ENCODE measurements around the gene ACO2.
"Not testable (repeated sequence)": the region's sequence is repeated elsewhere in the genome, so short reads cannot be mapped to it uniquely, and the experiment has no call there.

Gene ACO2

GRCh38 chr22:41551877-41552582 is 83.1 kb downstream of the ACO2 start:
- H3K4me1 ChIP-seq (ENCODE audit: insufficient read depth, low read length) = no peaks in the 10 kb centered on the region
- H3K27ac ChIP-seq (ENCODE audit: low read depth, low read length) = no peak overlapping the region
- no peaks in the 10 kb centered on the region for H3K27me3 ChIP-seq (ENCODE audit: insufficient read depth, low read length)
- no peaks in the 10 kb centered on the region for H3K36me3 ChIP-seq (ENCODE audit: insufficient read depth, low read length)
- no peak overlapping the region for H3K4me3 ChIP-seq (ENCODE audit: low read length)
- no peaks in the 10 kb centered on the region for H3K9me3 ChIP-seq (ENCODE audit: insufficient read depth, low read depth, low read length)
- no peak overlapping the region for H3K9ac ChIP-seq (ENCODE audit: low read depth, low read length)
- 79% methylated on average over 10 of the region's 11 CpGs for WGBS

GRCh38 chr22:41555325-41555982 is 86.5 kb downstream of the ACO2 start:
- H3K4me3 ChIP-seq (ENCODE audit: low read length) = no peak overlapping the region
- H3K36me3 ChIP-seq (ENCODE audit: insufficient read depth, low read length) = no peaks in the 10 kb centered on the region
- H3K4me1 ChIP-seq (ENCODE audit: insufficient read depth, low read length) = peaks cover 14% of the 10 kb centered on the region
- WGBS = 86% methylated on average over 7 of the region's 7 CpGs
- H3K9me3 ChIP-seq (ENCODE audit: insufficient read depth, low read depth, low read length) = no peaks in the 10 kb centered on the region
- H3K27me3 ChIP-seq (ENCODE audit: insufficient read depth, low read length) = no peaks in the 10 kb centered on the region
- H3K9ac ChIP-seq (ENCODE audit: low read depth, low read length) = no peak overlapping the region
- no peak overlapping the region for H3K27ac ChIP-seq (ENCODE audit: low read depth, low read length)

- Histone ChIP-seq H3K9ac (ENCODE audit: low read depth, low read length) (no peak overlapping the region), H3K9me3 (ENCODE audit: insufficient read depth, low read depth, low read length) (no peaks in the 10 kb centered on the region), H3K4me1 (ENCODE audit: insufficient read depth, low read length) (peaks cover 23% of the 10 kb centered on the region), H3K4me3 (ENCODE audit: low read length) (no peak overlapping the region), H3K36me3 (ENCODE audit: insufficient read depth, low read length) (no peaks in the 10 kb centered on the region), H3K27ac (ENCODE audit: low read depth, low read length) (no peak overlapping the region), H3K27me3 (ENCODE audit: insufficient read depth, low read length) (no peaks in the 10 kb centered on the region)
- WGBS = 94% methylated on average over 10 of the region's 10 CpGs
Observed at GRCh38 chr22:41556561-41556960, 87.6 kb downstream of the ACO2 start.

GRCh38 chr22:41557401-41558240 is 88.7 kb downstream of the ACO2 start:
- no peak overlapping the region for H3K9ac ChIP-seq (ENCODE audit: low read depth, low read length)
- WGBS = 74% methylated on average over 19 of the region's 19 CpGs
- no peak overlapping the region for H3K27ac ChIP-seq (ENCODE audit: low read depth, low read length)
- H3K4me1 ChIP-seq (ENCODE audit: insufficient read depth, low read length) = peaks cover 32% of the 10 kb centered on the region
- no peak overlapping the region for H3K4me3 ChIP-seq (ENCODE audit: low read length)
- no peaks in the 10 kb centered on the region for H3K36me3 ChIP-seq (ENCODE audit: insufficient read depth, low read length)
- H3K27me3 ChIP-seq (ENCODE audit: insufficient read depth, low read length) = no peaks in the 10 kb centered on the region
- H3K9me3 ChIP-seq (ENCODE audit: insufficient read depth, low read depth, low read length) = no peaks in the 10 kb centered on the region

DNA sequence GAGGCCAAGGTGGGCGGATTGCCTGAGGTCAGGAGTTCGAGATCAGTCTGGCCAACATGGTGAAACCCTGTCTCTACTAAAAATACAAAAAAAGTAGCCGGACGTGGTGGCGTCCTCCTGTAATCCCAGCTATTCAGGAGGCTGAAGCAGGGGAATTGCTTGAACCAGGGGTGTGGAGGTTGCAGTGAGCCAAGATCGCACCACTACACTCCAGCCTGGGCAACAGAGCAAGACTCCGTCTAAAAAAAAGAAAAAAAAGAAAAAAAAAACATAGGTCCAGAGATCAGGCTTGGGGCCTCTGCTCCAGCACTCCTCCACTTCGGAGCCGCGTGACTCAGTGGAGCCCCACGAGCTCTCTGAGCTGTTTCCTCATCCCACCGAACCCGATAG is 89.3 kb downstream of the ACO2 start:
- not testable (repeated sequence) for H3K9ac ChIP-seq (ENCODE audit: low read depth, low read length); H3K27me3 ChIP-seq (ENCODE audit: insufficient read depth, low read length); H3K27ac ChIP-seq (ENCODE audit: low read depth, low read length); H3K36me3 ChIP-seq (ENCODE audit: insufficient read depth, low read length); H3K9me3 ChIP-seq (ENCODE audit: insufficient read depth, low read depth, low read length); H3K4me3 ChIP-seq (ENCODE audit: low read length)
- WGBS = 95% methylated on average over 13 of the region's 13 CpGs
- H3K4me1 ChIP-seq (ENCODE audit: insufficient read depth, low read length) = peaks cover 36% of the 10 kb centered on the region

DNA sequence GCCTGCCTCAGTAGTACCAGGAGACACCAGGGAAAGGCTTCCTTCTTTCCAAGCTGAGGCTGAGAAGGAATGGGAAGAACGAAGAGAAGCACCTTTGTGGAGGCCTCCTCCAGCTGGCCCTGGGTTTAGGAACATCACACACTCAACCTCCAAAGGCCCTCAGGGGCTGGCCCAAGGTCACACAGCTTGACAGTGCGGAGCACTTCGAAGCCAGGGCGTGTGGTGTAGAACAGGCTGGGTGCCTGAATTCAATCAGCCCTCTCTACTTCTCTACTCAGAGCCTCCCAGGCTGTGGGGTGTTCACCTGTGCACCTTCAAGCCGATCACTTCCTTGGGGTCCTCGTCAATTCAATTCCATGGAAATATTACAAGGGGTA is 91.2 kb downstream of the ACO2 start:
- Histone ChIP-seq H3K4me3 (ENCODE audit: low read length) (0 out of 2 replicates have a peak overlapping the region, but pooled peaks have one; percentile 12), H3K9ac (ENCODE audit: low read depth, low read length) (no peak overlapping the region), H3K4me1 (ENCODE audit: insufficient read depth, low read length) (peaks cover 36% of the 10 kb centered on the region), H3K9me3 (ENCODE audit: insufficient read depth, low read depth, low read length) (no peaks in the 10 kb centered on the region), H3K36me3 (ENCODE audit: insufficient read depth, low read length) (no peaks in the 10 kb centered on the region), H3K27ac (ENCODE audit: low read depth, low read length) (no peak overlapping the region), H3K27me3 (ENCODE audit: insufficient read depth, low read length) (no peaks in the 10 kb centered on the region)
- 73% methylated on average over 6 of the region's 6 CpGs for WGBS

GRCh38 chr22:41561335-41561734 is 92.4 kb downstream of the ACO2 start:
- no peaks in the 10 kb centered on the region for H3K9me3 ChIP-seq (ENCODE audit: insufficient read depth, low read depth, low read length)
- H3K27ac ChIP-seq (ENCODE audit: low read depth, low read length) = no peak overlapping the region
- H3K4me3 ChIP-seq (ENCODE audit: low read length) = peak overlapping the region; percentile 40
- no peak overlapping the region for H3K9ac ChIP-seq (ENCODE audit: low read depth, low read length)
- no peaks in the 10 kb centered on the region for H3K27me3 ChIP-seq (ENCODE audit: insufficient read depth, low read length)
- peaks cover 36% of the 10 kb centered on the region for H3K4me1 ChIP-seq (ENCODE audit: insufficient read depth, low read length)
- no peaks in the 10 kb centered on the region for H3K36me3 ChIP-seq (ENCODE audit: insufficient read depth, low read length)
- 33% methylated on average over 10 of the region's 10 CpGs for WGBS

DNA sequence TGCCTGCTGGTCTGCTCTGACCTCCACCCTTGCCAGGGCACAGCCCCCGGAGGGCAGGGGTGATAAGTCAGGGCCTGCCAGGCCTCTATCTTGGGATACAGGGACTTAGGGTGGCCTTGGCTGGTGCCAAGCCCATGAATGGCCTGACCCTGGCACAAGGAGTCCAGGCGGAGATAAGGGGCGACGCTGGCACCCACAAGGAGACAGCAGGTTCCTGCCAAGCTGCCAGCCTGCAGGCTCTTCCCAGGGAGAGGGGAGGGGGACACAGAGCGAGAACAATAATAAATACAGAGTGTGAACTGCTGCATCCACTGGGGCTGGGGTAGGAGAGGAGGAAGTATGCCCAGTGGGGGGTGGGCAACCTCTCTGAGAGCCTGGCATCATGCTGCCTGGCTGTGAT is 92.9 kb downstream of the ACO2 start:
- H3K27me3 ChIP-seq (ENCODE audit: insufficient read depth, low read length) = no peaks in the 10 kb centered on the region
- H3K9me3 ChIP-seq (ENCODE audit: insufficient read depth, low read depth, low read length) = no peaks in the 10 kb centered on the region
- H3K27ac ChIP-seq (ENCODE audit: low read depth, low read length) = no peak overlapping the region
- H3K36me3 ChIP-seq (ENCODE audit: insufficient read depth, low read length) = no peaks in the 10 kb centered on the region
- 78% methylated on average over 5 of the region's 5 CpGs for WGBS
- no peak overlapping the region for H3K9ac ChIP-seq (ENCODE audit: low read depth, low read length)
- no peak overlapping the region for H3K4me3 ChIP-seq (ENCODE audit: low read length)
- peaks cover 36% of the 10 kb centered on the region for H3K4me1 ChIP-seq (ENCODE audit: insufficient read depth, low read length)

- Histone ChIP-seq H3K36me3 (ENCODE audit: insufficient read depth, low read length) (no peaks in the 10 kb centered on the region), H3K9ac (ENCODE audit: low read depth, low read length) (no peak overlapping the region), H3K27me3 (ENCODE audit: insufficient read depth, low read length) (no peaks in the 10 kb centered on the region), H3K27ac (ENCODE audit: low read depth, low read length) (no peak overlapping the region; the same call in 1 of the 2 replicates), H3K4me1 (ENCODE audit: insufficient read depth, low read length) (peaks cover 35% of the 10 kb centered on the region), H3K9me3 (ENCODE audit: insufficient read depth, low read depth, low read length) (no peaks in the 10 kb centered on the region), H3K4me3 (ENCODE audit: low read length) (no peak overlapping the region)
- WGBS = 62% methylated on average over 4 of the region's 4 CpGs
Observed at GRCh38 chr22:41562461-41562860, 93.5 kb downstream of the ACO2 start.

- peak overlapping the region; percentile 58; the same call in 1 of the 2 replicates for H3K27ac ChIP-seq (ENCODE audit: low read depth, low read length)
- H3K36me3 ChIP-seq (ENCODE audit: insufficient read depth, low read length) = no peaks in the 10 kb centered on the region
- H3K4me1 ChIP-seq (ENCODE audit: insufficient read depth, low read length) = peaks cover 30% of the 10 kb centered on the region
- H3K9ac ChIP-seq (ENCODE audit: low read depth, low read length) = no peak overlapping the region
- no peaks in the 10 kb centered on the region for H3K9me3 ChIP-seq (ENCODE audit: insufficient read depth, low read depth, low read length)
- no peaks in the 10 kb centered on the region for H3K27me3 ChIP-seq (ENCODE audit: insufficient read depth, low read length)
- H3K4me3 ChIP-seq (ENCODE audit: low read length) = no peak overlapping the region
- 42% methylated on average over 9 of the region's 10 CpGs for WGBS
Observed at GRCh38 chr22:41563051-41563711, 94.3 kb downstream of the ACO2 start.

DNA sequence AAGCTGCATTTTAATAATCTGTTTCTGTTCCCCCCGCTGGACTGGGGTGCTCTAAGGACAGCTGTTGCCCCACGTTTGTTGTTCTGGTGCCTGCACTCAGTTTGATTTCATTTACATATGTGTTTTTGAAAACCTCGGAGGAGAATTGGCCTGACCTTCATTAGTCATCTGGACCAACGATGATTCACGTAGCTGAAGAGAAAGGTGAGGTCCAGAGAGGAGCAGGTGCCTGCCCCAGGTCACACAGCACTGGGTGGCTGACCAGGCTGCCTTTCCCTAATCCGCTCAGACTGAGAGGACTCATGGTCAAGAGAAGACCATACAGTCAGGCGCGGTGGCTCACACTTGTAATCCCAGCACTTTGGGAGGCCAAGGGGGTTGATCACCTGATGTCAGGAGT is 95.6 kb downstream of the ACO2 start:
- Histone ChIP-seq H3K4me1 (ENCODE audit: insufficient read depth, low read length) (peaks cover 30% of the 10 kb centered on the region), H3K4me3 (ENCODE audit: low read length) (no peak overlapping the region), H3K36me3 (ENCODE audit: insufficient read depth, low read length) (no peaks in the 10 kb centered on the region), H3K9me3 (ENCODE audit: insufficient read depth, low read depth, low read length) (no peaks in the 10 kb centered on the region), H3K9ac (ENCODE audit: low read depth, low read length) (no peak overlapping the region), H3K27me3 (ENCODE audit: insufficient read depth, low read length) (no peaks in the 10 kb centered on the region), H3K27ac (ENCODE audit: low read depth, low read length) (no peak overlapping the region)
- WGBS = 92% methylated on average over 8 of the region's 8 CpGs

All from HUES64 (cell line).